CMK (cell line): ENCODE results near the gene EXD3.

Experiments
- DNase-seq: peaks from one replicate; pipeline ENCODE4 v3.0.0-alpha.2; 2010; ENCODE audit warnings: low read depth

EXD3 gene

GRCh38 chr9:137317718-137318511 lies 105.0 kb downstream of the EXD3 start:
- DNase-seq, result no peak

DNA sequence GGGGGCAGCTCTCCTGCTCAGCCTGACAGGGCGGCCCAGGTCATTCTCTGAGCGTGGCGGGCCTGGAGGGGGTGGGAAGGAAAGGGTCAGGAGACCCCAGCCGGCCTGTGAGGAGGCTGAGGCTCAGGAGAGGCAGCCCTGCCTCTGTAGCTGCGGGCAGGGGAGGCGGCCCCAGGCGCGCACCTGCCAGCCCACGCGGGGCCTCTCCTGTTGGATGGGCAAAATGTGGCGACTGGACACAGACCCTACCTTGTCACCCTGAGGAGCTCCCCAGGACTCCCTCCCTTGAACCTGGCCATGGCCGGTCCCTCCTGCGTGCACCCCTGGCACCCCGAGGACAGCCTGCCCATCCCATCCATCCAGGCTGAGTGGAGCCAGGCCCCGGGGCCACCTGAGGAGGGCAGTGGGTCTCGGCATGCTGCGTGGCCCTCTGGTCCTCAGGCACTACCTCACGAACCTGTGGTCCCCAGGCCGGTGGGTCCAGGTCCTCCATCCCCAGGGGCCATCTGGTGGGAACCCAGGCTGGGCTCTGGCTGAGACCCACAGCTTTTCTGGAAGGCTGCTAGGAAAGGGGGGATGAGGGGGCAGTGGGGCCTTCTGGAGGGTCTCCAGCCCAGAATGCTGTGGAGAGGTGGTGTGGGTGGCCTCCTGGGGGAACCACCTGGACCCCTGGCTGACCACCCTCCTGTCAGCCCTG lies 105.8 kb downstream of the EXD3 start:
- DNase-seq, result no peak

DNA sequence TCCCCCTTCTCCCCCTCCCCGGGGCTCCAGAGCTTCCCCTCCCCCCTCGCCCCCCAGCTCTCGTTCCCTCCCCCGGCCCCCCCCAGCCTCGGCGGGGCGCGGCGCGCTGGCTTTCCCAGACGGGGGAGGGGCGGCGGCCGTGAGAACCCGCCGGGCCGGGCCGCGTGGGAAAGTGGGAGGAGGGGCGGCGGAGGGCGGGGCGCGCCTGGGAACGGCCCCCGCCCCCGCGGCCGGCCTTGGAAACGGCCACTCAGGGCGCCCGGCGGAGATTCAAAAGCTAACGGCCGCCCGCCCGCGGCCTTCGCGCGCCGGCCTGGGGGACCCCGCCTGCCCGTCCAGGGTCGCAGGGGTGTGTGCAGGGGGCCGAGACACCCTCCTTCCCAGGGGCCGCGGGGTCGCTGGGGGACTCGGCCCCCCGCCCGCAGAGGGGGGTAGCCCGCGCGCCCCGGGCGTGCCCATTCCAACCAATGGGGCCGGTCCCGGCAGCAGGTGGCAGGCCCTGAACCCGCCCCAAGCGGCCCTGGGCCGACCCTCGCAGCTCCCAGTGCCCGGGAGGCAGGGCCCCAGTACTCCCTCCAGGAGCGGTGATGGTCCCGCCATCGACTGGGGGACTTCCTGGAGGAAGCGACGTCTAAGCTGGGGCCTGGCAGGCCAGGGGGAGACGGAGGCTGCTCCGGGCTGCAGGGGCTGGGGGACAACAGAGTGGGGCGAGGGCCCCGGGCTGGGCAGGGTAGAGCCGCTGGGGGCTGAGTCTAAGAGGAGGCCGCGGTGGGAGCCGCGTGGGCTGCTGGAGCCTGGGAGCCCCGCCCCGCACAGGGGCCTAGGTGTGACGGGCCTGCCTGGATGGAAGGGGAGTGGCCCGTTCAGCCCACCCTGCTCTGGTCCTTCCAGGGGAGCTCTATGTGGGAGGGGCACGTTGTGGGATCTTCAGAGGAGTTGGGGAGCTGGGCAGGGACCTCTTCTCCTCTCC lies 106.7 kb downstream of the EXD3 start:
- DNase-seq, result no peak

DNA sequence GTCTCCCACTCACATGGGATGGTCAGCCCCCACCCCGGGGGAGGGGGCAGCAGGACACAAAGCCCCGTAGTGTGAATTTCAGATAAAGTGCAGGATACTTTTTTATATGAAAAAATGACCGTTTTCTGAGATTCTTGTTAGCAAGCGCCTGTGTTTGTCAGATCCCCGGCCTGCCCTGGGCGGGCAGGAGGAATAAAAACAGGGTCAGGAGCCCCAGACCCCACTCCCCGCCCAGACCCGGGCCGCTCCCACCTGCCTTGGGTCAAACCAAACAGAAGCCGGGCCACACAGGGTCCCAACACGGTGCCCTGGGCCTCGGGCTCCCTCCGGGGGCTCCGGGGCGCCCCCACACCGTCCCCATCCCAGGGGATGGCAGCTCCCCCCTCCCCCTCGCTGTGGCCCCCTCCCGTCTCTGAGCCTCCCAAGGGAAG lies 107.4 kb downstream of the EXD3 start:
- DNase-seq, result no peak

- no peak for DNase-seq
These were observed 108.1 kb downstream of the EXD3 start for GRCh38 chr9:137314561-137315560.

DNA sequence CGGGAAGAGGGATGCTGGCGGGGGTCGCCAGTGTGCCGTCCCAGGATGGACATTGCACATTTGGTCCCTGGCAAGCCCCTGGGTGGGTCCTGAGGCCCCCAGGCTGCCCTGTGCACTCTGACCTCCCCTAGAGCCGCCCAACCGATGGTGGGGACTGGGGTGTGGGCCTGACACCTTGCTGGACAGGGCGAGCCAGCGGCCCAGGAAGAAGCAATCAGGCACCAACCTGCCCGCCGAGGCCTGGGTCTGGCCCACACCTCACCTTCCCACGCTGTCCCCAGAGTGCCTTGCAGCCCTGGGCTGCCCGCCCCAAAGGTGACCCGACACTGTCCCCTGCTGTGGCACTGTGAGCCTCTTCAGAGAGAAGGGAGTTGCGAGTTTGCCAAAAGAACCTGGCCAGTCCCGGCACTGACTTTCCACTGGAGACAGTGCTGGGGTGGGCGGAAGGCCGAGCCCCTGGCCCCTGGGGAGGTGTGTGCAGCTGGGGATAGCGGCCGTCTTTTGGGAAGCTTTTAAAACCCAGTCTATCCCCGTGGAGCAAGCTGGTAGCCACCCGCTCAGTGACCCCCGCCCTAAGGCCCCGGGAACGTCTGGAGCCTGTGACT lies 108.9 kb downstream of the EXD3 start:
- DNase-seq, result no peak

DNA sequence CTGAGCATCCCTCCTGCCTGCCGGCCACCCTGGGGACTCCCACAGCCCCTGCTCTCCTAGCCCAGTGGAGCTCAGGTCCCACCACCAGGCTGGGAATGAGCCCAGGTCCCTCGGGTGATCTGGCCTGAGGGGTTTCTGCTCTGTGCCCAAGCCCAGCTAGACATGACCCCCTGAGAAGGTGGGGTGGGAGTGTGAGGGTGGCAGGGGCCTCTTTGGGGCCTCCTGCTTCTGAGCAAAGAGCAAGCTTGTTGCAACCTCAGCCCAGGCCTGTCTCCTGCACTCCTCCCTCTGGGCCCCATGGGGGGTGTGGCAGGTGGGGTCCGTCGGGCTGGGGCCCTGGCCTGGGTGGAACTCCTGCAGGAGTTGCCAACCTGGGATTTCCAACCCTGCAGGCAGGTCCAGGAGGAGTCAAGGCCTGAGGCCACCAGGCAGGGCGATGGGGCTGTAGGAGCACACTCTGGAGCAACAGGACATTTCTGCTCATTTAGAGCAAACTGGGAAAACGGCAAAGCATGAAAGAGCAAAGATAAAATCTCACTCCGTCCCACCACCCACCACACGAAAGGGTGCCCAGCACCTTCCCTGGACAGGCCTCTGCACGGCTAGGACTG lies 109.5 kb downstream of the EXD3 start:
- no peak for DNase-seq

DNA sequence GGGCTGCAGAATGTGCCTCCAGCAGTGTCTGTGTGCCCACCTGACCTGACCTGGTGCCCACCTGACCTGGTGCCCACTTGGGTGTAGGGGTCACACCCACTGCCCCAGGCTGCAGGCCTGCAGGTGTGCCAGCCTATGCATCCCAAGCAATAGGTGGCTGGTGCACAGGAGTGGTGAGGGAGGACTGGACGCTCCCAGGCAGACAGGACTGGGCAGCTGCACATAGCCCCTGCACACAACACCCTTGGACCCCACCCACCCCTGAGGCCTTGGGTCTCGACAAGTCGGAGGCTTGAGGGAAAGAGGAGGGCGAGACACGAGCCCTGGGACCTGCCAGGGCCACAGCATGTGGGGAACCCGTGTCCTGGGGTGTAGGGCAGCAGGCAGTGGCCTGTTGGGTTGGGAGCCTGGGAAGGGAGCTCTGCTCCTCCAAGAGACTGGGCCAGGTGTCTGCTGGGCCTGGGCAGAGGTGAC lies 110.1 kb downstream of the EXD3 start:
- no peak for DNase-seq

- DNase-seq, result no peak
These were observed 110.7 kb downstream of the EXD3 start for GRCh38 chr9:137311986-137312851.

DNA sequence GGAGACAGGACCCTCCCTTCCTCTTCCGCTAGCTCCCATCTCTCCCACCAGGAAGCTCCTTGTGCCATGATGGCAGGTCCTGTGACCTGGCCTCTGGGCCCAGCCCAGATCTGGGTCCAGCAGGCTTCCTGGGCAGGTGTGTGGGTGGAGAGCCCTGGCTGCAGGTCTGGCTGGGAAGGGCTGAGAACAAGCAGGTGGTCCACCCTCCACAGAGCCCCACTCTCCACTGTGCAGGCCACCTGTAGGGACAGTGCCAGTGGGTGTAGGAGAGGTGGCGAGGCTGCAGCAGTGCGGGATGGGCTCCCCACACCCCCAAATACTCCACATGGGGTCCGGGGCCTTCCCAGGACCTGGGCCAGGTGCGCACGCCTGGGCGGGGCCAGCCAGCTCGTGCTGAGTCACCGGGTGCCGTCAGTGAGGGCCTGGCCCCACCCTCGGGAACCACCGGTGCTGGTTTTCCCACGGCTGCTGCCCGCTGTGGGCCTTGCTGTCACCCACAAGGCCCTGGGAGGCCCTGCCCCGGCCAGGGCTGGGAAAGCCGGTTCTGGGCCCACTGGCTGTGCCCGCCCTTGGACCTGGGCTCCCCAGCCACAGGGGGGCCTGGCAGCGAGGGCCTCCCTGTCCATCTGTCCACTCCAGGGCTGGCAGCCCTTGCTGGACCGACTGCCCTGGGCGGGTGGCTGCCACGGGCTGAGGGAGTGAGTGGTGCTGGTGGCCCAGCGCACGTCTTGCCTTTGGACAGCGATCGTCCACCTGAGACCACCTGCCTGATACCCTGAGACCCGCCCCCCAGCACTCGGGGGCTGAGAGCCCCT lies 111.6 kb downstream of the EXD3 start:
- no peak for DNase-seq

DNA sequence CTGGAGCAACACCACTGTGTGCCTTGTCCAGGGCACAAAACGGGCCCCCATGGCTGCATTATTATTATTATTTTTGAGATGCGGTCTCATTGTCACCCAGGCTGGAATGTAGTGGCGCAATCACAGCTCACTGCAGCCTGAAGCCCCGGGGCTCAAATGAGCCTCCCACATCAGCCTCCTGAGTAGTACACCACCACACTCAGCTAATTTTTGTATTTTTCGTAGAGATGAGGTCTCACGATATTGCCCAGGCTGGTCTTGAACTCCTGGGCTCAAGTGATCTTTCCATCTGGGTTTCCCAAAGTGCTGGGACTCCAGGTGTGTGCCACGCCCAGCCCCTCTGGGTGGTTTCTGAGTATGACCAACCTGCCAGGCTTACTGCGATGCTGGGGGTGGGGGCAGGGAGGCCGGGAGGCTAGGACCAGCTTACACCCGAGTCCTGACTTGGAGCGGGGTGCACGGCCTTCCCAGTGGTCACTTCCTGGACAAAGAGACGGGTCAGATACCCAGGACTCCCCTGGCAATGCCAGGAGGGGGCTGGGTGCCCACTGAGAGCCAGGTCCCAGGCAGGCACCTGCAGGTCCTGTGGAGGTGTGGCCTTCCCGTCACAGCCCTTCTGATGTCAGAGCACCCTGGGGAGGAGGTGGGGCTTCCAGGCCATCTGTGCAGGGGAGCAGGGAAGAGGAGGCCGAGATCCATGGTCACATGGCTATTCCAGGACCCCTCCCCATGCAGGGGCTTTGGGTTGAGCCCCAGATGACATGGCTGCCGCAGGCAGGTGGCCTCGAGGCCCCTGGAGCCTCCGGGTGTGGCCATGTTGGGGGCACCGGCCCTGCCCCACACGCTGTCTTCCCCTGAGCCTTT lies 112.5 kb downstream of the EXD3 start:
- DNase-seq, result no peak

DNA sequence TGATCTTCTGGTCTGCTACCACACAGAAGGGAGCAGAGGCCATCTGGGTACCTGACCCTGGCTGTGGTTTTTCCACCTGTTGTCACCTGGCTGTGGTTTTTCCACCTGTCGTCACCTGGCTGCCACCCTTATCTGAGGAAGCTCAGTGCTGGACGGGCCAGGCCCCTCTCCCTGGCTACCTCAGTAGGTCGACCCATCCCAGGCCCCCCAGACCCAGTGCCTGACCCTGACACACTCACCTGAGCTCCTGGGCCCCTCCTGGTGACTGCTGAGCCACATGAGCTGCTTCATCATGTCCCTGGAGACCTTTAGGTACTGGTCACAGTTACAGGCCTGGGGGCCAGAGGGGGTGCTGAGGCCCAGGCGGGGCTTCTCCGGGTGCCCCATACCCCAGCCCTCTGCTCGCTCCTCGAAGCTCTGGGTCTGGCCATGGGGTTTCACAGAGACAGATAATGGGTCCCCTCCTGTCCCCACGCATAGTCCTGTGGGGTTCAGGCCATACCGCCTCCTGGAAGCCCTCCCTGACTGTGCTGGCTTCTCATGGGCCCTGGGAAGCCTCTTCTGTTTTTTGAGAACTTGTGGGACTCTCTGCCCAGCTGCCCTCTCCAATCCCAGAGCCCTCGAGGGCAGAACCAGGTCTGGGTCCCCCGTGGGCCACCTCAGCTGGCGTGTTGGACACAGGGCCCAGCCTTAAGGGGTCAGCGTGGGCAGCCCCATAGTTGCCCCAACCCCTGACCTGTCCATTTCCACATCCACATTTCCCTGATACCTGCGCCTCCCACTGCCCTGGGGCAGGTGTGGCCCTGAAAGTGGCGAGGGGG lies 113.4 kb downstream of the EXD3 start:
- no peak for DNase-seq

DNA sequence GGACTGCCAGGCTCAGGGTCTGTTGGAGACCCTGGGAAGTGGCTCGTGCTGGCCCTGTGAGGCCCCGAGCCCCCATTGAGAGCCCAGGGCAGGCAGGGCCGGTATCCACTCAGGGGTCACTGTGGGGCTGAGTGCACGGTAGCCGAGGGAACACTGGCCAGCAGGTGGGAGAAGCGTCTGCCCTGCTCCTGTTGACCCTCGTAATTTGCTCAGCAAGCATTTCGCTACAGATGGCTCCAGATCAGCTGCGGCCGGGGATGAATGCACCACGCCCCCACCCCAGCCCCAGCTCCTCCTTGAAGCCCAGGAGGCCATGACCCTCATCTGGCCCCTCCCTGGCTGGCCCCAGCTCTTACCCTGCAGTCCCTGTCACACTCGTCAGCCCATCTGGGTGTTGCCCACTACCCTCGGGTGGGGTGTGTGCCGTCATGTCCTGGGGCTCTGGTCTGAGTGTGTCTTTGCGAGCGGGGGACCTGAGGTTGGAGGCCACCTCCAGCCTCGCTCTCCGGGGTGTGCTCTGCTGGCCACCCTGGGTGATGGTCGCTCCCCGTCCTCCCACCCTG lies 114.8 kb downstream of the EXD3 start:
- DNase-seq, result no peak

DNA sequence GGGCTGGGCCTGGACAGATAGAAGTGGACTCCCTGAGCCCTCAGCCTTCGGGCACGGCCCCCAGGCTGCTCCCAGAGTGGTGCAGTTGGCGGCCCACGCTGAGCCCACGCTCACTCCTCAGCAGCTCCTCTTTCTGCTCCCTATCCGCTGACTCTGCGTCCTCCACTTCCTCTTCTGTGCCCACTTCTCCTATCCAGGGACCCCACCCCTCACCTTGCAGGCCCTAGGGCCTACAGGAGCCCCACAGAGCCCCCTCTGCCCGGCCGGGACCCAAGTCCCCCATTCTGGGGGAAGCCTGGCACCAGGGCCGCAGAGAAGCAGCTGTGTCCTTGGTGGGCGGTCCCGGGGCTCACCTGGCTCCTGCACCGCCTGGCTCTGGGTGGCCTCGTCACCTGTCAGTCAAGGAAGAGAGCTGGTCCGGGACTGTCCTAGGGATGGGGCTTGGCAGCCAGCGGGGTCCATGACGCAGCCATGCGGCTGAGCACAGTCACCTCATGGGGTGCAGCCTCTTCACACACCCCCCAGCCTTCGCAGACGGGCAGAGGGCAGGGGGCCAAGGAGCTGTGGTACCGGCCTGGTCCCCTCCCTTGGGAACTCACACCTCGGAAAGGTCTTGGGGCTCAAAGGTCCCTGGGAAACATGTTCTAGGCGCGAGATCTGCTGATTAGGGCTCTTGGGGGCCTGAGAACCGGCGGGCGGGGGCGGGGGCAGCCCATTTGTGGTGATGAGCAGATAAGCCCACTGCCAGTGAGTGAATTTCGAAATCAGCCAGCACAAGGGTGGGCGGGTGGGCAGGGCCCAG lies 115.5 kb downstream of the EXD3 start:
- no peak for DNase-seq

DNA sequence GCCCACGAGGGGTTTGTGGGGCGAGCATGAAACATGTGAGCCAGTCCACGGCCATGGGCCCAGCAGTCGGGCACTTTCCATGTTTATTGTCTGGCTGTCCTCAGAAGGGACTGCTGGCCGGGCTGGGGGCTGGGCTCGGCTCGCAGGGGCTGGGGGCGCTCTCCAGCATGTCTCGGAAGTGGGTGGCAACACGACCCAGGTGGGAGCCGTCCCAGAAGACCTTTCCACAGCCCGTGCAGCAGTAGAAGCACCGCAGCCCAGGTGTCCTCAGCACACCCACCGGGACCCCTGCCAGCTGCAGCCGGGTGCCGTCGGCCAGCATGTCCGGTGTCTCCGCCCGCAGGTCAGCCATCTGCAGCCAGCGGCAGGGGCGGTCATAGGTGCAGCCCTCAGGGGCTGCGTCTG lies 116.1 kb downstream of the EXD3 start:
- DNase-seq, result no peak
